Activated naive CD8-positive, alpha-beta T cell treated with anti-CD3 and anti-CD28 coated beads, Interleukin-2, amount 50 U/mL, for 24 hours (primary cell): ENCODE measurements around the gene PNPLA7.
A peak's percentile ranks its signal among the peaks of the same experiment; 100 is the strongest.
"Not testable (repeated sequence)": the region's sequence is repeated elsewhere in the genome, so short reads cannot be mapped to it uniquely, and the experiment has no call there.

ENCODE experiments used
- ATAC-seq: fragments of 150-1000 bp; cut with Tn5 transposase; one replicate; pipeline ENCODE4 v1.10.0; 2021
- DNase-seq: peaks from one replicate; pipeline ENCODE4 v3.0.0; 2021
- H3K27ac Mint-ChIP-seq: one replicate; pipeline ENCODE4 v1.8.0; 2021; ENCODE audit warnings: mild to moderate bottlenecking, mixed read lengths
- H3K27me3 Mint-ChIP-seq: one replicate; pipeline ENCODE4 v1.8.0; 2021; ENCODE audit warnings: mixed read lengths
- H3K36me3 Mint-ChIP-seq: one replicate; pipeline ENCODE4 v1.8.0; 2021; ENCODE audit warnings: low read depth, mixed read lengths
- H3K4me1 Mint-ChIP-seq: one replicate; pipeline ENCODE4 v1.8.0; 2021; ENCODE audit warnings: mixed read lengths
- H3K4me3 Mint-ChIP-seq: one replicate; pipeline ENCODE4 v1.8.0; 2021; ENCODE audit warnings: mild to moderate bottlenecking, moderate library complexity, mixed read lengths
- H3K9me3 Mint-ChIP-seq: one replicate; pipeline ENCODE4 v1.8.0; 2021; ENCODE audit warnings: mixed read lengths

PNPLA7 gene

GRCh38 chr9:137581361-137582285 lies 31.4 kb upstream of the PNPLA7 start:
- H3K4me1 Mint-ChIP-seq, result peaks cover 22% of the 10 kb centered on the region
- no peaks in the 10 kb centered on the region for H3K27me3 Mint-ChIP-seq
- H3K27ac Mint-ChIP-seq, result no peak overlapping the region

DNA sequence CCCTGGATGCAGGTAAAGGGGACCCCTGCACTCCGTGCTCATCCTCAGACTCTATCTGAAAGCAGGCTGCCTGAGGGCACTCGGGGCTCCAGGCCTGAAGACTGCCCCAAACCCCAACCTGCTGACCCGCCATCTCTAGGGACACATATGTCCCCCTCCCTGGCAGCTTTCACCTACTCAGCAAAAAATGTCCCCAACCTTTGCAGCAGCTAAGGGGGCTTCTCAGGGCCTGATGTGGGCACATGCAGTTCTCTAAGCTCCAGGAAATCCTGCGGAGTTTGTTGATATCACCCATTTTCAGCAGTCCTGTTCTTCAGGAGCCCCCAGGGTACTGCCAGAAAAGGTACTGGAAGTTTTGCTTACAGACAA lies 30.7 kb upstream of the PNPLA7 start:
- Mint-ChIP-seq H3K36me3 (peaks cover 13% of the 10 kb centered on the region), H3K27ac (no peak overlapping the region)

More at GRCh38 chr9:137581361-137582285, 31.4 kb upstream of the PNPLA7 start:
- no peak for DNase-seq
- Mint-ChIP-seq H3K4me3 (no peak overlapping the region), H3K9me3 (no peaks in the 10 kb centered on the region), H3K36me3 (peaks cover 14% of the 10 kb centered on the region)
- ATAC-seq, result no peak

GRCh38 chr9:137580209-137580953 lies 30.2 kb upstream of the PNPLA7 start:
- ATAC-seq, result no peak

More for the DNA sequence above, 30.7 kb upstream of the PNPLA7 start:
- DNase-seq (no peak), ATAC-seq (no peak)
- H3K9me3 Mint-ChIP-seq, result no peaks in the 10 kb centered on the region
- H3K4me1 Mint-ChIP-seq, result peaks cover 25% of the 10 kb centered on the region
- H3K27me3 Mint-ChIP-seq, result no peaks in the 10 kb centered on the region
- no peak overlapping the region for H3K4me3 Mint-ChIP-seq

DNA sequence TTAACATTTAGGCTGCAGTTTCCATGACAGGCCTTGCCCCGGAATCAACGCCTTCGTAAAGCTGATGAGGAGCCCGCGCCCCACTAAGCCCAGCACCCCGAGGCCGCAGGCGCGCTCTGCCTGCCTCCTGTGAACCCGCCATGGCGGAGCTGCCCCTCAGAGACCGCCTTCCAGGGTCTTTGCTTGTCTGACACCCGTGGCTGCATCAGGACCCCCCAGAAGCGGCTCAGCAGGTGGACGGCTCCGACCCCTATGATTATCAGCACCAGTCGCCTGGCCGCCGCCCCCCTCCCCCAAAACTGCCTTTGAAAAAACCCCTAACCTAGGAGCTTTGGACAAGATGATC lies 29.0 kb upstream of the PNPLA7 start:
- Mint-ChIP-seq H3K9me3 (no peaks in the 10 kb centered on the region), H3K36me3 (peaks cover 24% of the 10 kb centered on the region), H3K4me3 (peak overlapping the region; percentile 89), H3K27ac (peak overlapping the region; percentile 60), H3K27me3 (no peaks in the 10 kb centered on the region), H3K4me1 (peaks cover 37% of the 10 kb centered on the region)
- DNase-seq (no peak), ATAC-seq (peak; percentile 34)

More at GRCh38 chr9:137580209-137580953, 30.2 kb upstream of the PNPLA7 start:
- Mint-ChIP-seq H3K27me3 (no peaks in the 10 kb centered on the region), H3K4me1 (peaks cover 31% of the 10 kb centered on the region), H3K9me3 (no peaks in the 10 kb centered on the region), H3K4me3 (no peak overlapping the region), H3K27ac (no peak overlapping the region), H3K36me3 (peaks cover 17% of the 10 kb centered on the region)
- no peak for DNase-seq

DNA sequence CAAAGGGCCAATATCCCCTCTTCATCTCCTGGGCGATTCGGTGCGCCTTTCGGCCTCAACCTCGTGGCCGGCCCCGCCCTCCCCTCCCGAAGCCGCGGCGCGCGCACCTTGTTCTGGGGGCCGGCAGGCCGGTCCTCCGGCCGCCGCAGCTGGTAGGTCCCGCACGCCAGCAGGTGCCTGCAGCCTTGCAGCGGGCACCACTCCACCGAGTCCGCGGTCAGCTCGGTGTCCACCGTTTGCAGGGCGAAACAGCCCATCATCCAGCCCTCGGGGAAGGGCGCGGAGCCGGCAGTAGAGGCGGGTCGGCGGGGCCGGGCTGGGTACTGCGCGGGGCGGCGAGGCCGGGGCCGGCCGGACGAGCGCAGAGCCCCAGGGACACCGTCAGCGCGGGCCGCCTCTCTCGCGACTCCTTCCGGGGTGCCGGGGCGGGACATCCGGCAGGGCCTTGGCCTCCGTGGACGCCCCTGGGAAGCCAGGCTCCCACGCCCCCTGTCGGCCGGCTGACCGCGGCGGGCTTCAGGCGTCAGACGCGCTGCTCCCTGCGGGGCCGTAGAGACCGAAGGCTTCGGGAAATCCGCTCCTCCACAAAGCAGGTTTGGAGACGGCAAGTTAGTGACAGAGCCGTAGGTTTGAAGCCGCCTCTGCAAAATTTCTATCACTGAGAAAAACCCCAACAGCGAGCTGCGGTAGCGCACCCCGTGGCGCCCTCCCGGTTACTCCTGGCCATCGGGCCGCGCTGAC lies 28.5 kb upstream of the PNPLA7 start, which contains the start of gene DPH7:
TSS of gene DPH7 (minus strand) at position 408 of the 741 bp plus-strand sequence. CDS start at position 260, 148 bp downstream.
- Mint-ChIP-seq H3K4me3 (peak within 1 kb of the TSS; percentile 89), H3K27ac (peak within 1 kb of the TSS; percentile 76), H3K27me3 (no peaks in the 10 kb centered on the region), H3K36me3 (peaks cover 26% of the 10 kb centered on the region), H3K4me1 (peaks cover 37% of the 10 kb centered on the region), H3K9me3 (no peaks in the 10 kb centered on the region)
- DNase-seq (peak; percentile 99), ATAC-seq (peak; percentile 98)

DNA sequence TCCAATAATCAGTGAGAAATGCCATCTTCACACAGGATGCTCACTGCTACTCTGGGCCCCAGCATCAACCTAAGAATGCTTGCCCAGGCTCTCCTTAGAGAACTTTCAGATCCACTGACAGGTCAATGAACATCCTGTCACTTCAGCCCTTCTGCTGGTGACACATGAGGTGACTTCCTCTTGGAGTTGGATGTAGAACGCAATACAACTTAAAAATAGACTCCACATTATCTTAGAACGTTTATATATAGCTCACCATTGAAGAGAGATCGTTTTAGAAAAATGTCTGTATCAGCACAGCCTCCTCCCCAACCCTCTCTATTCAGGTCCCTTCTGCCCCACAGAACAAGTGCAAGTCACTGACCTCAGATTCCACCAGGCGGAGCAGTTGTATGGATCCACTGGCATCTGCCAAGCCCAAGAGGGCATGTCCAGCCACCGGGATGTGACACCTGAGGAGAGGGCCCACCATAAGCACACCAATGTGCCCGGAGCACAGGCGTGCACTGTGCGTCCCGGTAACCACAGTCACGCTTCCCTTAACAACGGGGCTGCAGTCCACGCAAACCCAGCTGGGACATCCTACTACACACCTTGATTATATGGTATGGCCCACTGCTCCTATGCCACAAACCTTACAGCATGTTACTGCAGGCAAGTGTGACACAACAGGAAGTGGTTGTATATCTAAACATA lies 25.7 kb upstream of the PNPLA7 start:
- no peak for ATAC-seq
- no peak overlapping the region for H3K4me3 Mint-ChIP-seq
- peaks cover 37% of the 10 kb centered on the region for H3K4me1 Mint-ChIP-seq
- H3K9me3 Mint-ChIP-seq, result no peaks in the 10 kb centered on the region
- H3K36me3 Mint-ChIP-seq, result peaks cover 33% of the 10 kb centered on the region
- H3K27me3 Mint-ChIP-seq, result no peaks in the 10 kb centered on the region
- H3K27ac Mint-ChIP-seq, result peak overlapping the region; percentile 14
- no peak for DNase-seq

GRCh38 chr9:137575364-137575715 lies 25.1 kb upstream of the PNPLA7 start:
- Mint-ChIP-seq H3K9me3 (no peaks in the 10 kb centered on the region), H3K4me1 (peaks cover 41% of the 10 kb centered on the region), H3K27ac (no peak overlapping the region), H3K27me3 (no peaks in the 10 kb centered on the region), H3K4me3 (no peak overlapping the region), H3K36me3 (peaks cover 38% of the 10 kb centered on the region)
- ATAC-seq (no peak), DNase-seq (no peak)

DNA sequence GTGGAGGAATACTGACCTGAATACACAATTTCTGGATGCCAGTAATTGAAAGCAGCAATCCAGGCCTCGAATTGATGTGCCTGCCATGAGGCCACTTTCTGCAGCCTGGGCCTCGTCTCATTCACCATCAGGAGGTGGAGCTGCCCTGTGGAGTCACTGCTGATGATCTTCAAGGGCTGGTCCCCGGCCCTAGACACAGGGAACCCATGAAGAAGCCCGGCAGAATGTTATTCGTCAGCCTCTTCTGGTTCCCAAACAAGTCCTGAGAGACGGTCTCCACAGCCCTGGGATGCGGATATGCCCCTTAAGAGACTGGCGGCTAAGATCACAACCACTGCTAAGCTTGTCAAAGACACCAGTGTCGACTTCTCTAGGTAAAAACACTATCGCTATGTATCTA lies 24.0 kb upstream of the PNPLA7 start:
- Mint-ChIP-seq H3K9me3 (no peaks in the 10 kb centered on the region), H3K36me3 (peaks cover 42% of the 10 kb centered on the region), H3K4me3 (no peak overlapping the region), H3K4me1 (peaks cover 40% of the 10 kb centered on the region), H3K27me3 (no peaks in the 10 kb centered on the region), H3K27ac (no peak overlapping the region)
- DNase-seq, result no peak
- ATAC-seq, result no peak

DNA sequence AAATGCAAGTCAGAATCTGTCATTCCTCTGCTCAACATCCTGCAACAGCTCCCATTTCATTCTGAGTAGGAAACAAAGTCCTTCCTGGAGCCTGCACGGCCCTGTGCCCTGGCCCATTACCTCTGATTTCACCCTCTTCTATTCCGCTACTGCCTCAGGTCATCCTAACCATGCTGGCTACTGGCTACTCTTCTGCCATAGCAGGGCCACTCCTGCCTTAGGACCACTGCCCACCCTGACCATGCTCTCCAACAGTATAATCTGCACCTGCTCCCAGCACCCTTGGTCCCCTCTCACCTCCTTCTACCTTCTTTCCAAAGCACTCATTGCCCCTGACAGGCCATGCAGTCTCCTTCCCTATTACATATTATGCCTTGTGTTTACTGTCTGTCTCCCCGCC lies 20.4 kb upstream of the PNPLA7 start:
- DNase-seq, result no peak
- Mint-ChIP-seq H3K4me1 (peaks cover 13% of the 10 kb centered on the region), H3K27me3 (no peaks in the 10 kb centered on the region), H3K4me3 (no peak overlapping the region), H3K9me3 (no peaks in the 10 kb centered on the region), H3K36me3 (peaks cover 33% of the 10 kb centered on the region), H3K27ac (no peak overlapping the region)
- ATAC-seq, result no peak

DNA sequence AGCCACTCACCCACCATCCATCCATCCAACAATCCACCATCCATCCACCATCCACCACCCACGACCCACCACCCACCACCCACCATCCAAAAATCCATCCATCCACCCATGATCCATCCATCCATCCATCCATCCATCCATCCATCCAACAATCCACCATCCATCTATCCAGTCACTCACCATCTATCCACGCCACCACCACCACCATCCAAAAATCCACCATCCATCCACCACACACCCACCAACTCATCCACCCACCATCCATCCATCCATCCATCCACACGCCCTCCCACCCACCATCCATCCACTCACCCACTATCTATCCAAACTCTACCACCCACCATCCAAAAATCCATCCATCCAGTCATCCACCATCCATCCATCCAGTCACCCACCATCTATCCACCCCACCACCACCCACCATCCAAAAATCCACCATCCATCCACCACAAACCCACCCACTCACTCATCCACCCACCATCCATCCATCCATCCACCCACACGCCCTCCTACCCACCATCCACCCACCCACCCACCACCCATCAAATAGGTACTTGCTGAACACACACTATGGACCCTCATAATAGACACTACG lies 19.5 kb upstream of the PNPLA7 start:
- Mint-ChIP-seq H3K27me3 (no peaks in the 10 kb centered on the region), H3K36me3 (peaks cover 24% of the 10 kb centered on the region), H3K27ac (no peak overlapping the region), H3K4me3 (no peak overlapping the region), H3K9me3 (no peaks in the 10 kb centered on the region), H3K4me1 (peaks cover 6% of the 10 kb centered on the region)
- ATAC-seq (no peak), DNase-seq (no peak)

- H3K9me3 Mint-ChIP-seq, DNase-seq, H3K4me1 Mint-ChIP-seq, H3K27ac Mint-ChIP-seq, H3K27me3 Mint-ChIP-seq, H3K4me3 Mint-ChIP-seq, ATAC-seq: not testable (repeated sequence)
- peaks cover 32% of the 10 kb centered on the region for H3K36me3 Mint-ChIP-seq
These were observed 18.2 kb upstream of the PNPLA7 start for GRCh38 chr9:137568445-137568844.

DNA sequence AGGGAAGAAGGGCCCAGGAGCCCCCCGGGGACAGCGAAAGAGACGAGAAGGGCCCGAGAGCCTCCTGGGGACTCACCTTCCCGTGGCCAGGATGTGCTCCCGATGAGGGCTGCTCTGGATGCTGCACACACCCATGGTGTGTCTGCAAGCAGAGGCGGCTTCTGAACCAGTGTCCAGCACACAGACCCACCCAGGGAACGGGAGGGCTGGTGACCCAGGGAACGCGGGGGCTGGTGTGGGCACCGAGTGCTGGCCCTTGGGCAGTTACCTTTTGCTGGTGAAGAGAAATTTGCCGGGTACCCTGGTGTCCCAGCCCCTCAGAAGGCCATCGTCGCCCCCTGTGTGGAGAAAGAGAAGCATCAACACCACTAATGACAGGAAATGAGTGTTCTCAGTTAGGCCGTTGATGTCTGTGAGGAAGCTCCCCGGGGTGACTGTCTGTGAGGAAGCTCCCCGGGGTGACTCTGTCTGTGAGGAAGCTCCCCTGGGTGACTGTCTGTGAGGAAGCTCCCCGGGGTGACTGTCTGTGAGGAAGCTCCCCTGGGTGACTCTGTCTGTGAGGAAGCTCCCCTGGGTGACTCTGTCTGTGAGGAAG lies 14.7 kb upstream of the PNPLA7 start:
- ATAC-seq (peak; percentile 15), DNase-seq (no peak)
- Mint-ChIP-seq H3K27me3 (no peaks in the 10 kb centered on the region), H3K4me1 (no peaks in the 10 kb centered on the region), H3K36me3 (peaks cover 28% of the 10 kb centered on the region), H3K9me3 (no peaks in the 10 kb centered on the region), H3K4me3 (no peak overlapping the region), H3K27ac (no peak overlapping the region)

- no peak overlapping the region for H3K4me3 Mint-ChIP-seq
- H3K27me3 Mint-ChIP-seq, result no peaks in the 10 kb centered on the region
- H3K36me3 Mint-ChIP-seq, result peaks cover 34% of the 10 kb centered on the region
- H3K27ac Mint-ChIP-seq, result no peak overlapping the region
- no peaks in the 10 kb centered on the region for H3K9me3 Mint-ChIP-seq
- ATAC-seq (no peak), DNase-seq (no peak)
- no peaks in the 10 kb centered on the region for H3K4me1 Mint-ChIP-seq
These were observed 13.9 kb upstream of the PNPLA7 start for GRCh38 chr9:137564134-137564533.
